ENCODE data around the gene ACTL10. TPM values are rescaled to one million over a fixed set of nuclear protein-coding genes. Genes with fewer than 3 reads are reported as not detected.

ACTL10 gene
- total and polyA plus RNA-seq, 2 of the 13 experiments (the other 11 are each of a cell fraction or from before 2014, with no cell fraction given), result not detected

GRCh38 chr20:33664762-33665144 is 2.0 kb upstream of the ACTL10 start (continued):
- 0 out of 2 replicates have a peak, but pooled peaks have one; percentile 7 for TF ChIP-seq ZBTB33 (CRISPR knock-in tag; IDR thresholded peaks at IDR 0.05)
- TF ChIP-seq ATF2 (CRISPR knock-in tag; IDR thresholded peaks at IDR 0.05), result no peak
- TF ChIP-seq ZNF800 (CRISPR knock-in tag; IDR thresholded peaks at IDR 0.05), result no peak
- TF ChIP-seq SNAPC2 (CRISPR knock-in tag; IDR thresholded peaks at IDR 0.05), result 0 out of 2 replicates have a peak, but pooled peaks have one; percentile 29
- 0 out of 2 replicates have a peak, but pooled peaks have one; percentile 1 for TF ChIP-seq ETV5 (CRISPR knock-in tag; IDR thresholded peaks at IDR 0.05; ENCODE audit: borderline replicate concordance)
- no peak for TF ChIP-seq GATAD1 (CRISPR knock-in tag; IDR thresholded peaks at IDR 0.05)
- no peak for TF ChIP-seq NR0B2 (CRISPR knock-in tag; IDR thresholded peaks at IDR 0.05)
- no peak for TF ChIP-seq HDAC1 (CRISPR knock-in tag; IDR thresholded peaks at IDR 0.05)
- TF ChIP-seq IKZF1 (IDR thresholded peaks at IDR 0.05), result no peak
- TF ChIP-seq ZNF318 (CRISPR knock-in tag; IDR thresholded peaks at IDR 0.05), result no peak
- no peak for TF ChIP-seq ZBTB7A (CRISPR knock-in tag; IDR thresholded peaks at IDR 0.05)
- TF ChIP-seq ZNF703 (CRISPR knock-in tag; IDR thresholded peaks at IDR 0.05; ENCODE audit: borderline replicate concordance), result no peak
- no peak for TF ChIP-seq NR1H2 (CRISPR knock-in tag; IDR thresholded peaks at IDR 0.05; ENCODE audit: borderline replicate concordance, low read depth)
- no peak for TF ChIP-seq ATAD3A (CRISPR knock-in tag; IDR thresholded peaks at IDR 0.05)
- no peak for TF ChIP-seq ZNF414 (CRISPR knock-in tag; IDR thresholded peaks at IDR 0.05)
- no peak for TF ChIP-seq ZNF331 (CRISPR knock-in tag; IDR thresholded peaks at IDR 0.05)
